Cardiac septum (tissue), 1 donor: Measurements from ENCODE around the gene AKR1C4. TPM values are rescaled to one million over a fixed set of nuclear protein-coding genes. Genes with fewer than 3 reads are reported as not detected.

Experiments used
- DNase-seq: peaks from one replicate; pipeline ENCODE4 v3.0.0-alpha.2; 2020; ENCODE audit warnings: low spot score
- intact Hi-C: fragments of 100-400 bp; cut with DNase I; formaldehyde crosslinking; loops from one replicate; pipeline ENCODE4 v1.14.0; 2022
- total RNA-seq: library from RNA; stranded (reverse); fragmentation: NEBNext Ultra II Directional; extraction: Animal tissue kit (Norgen Biotek cat#: 25700); gene quantifications from one replicate; pipeline ENCODE4 v1.2.1, GENCODE V29; 2021
- donor health status: DM: no; HTN: no; CAD: no.

Gene AKR1C4
- total RNA-seq, 1 donor from 2014 or later: not detected

- intact Hi-C loops: no loop called here
- no peak for DNase-seq
These were observed 63.4 kb downstream of the AKR1C4 start for GRCh38 chr10:5259952-5260578.

GRCh38 chr10:5260828-5261227 lies 64.2 kb downstream of the AKR1C4 start:
- intact Hi-C loops: no loop called here
- DNase-seq: no peak

- intact Hi-C loops: no loop called here
- no peak for DNase-seq
These were observed 68.5 kb downstream of the AKR1C4 start for GRCh38 chr10:5265139-5265538.

GRCh38 chr10:5266351-5266750 lies 69.7 kb downstream of the AKR1C4 start:
- no peak for DNase-seq
- intact Hi-C loops: no loop called here

- intact Hi-C loops: no loop called here
- no peak for DNase-seq
These were observed 70.2 kb downstream of the AKR1C4 start for GRCh38 chr10:5266804-5267203.

- DNase-seq: no peak
- intact Hi-C loops: no loop called here
These were observed 71.6 kb downstream of the AKR1C4 start for GRCh38 chr10:5268234-5268633.

Other genes starting within 250 kb of the AKR1C4 start
- gene AKR1C1, start 233.4 kb upstream of the AKR1C4 start, total RNA-seq: 14.2 TPM
- 8.5 TPM for gene AKR1C2, start 193.0 kb upstream of the AKR1C4 start, total RNA-seq
- 15.2 TPM for gene AKR1C3, start 102.4 kb upstream of the AKR1C4 start, total RNA-seq
- gene AKR1C8, start 11.7 kb upstream of the AKR1C4 start, total RNA-seq: 0.86 TPM
- gene UCN3, start 168.1 kb downstream of the AKR1C4 start, total RNA-seq: not detected
- 0.40 TPM for gene TUBAL3, start 208.0 kb downstream of the AKR1C4 start, total RNA-seq
- 20.9 TPM for gene NET1, start 215.7 kb downstream of the AKR1C4 start, total RNA-seq